GM21529 (cell line): ENCODE results near the gene SLC34A3.
A peak's percentile ranks its signal among the peaks of the same experiment; 100 is the strongest.

ENCODE experiments used
- ATAC-seq: cut with Tn5 transposase; IDR thresholded peaks from one replicate; pipeline ENCODE4 v1.9.1; 2021; ENCODE audit not compliant: unreplicated experiment

Gene SLC34A3

DNA sequence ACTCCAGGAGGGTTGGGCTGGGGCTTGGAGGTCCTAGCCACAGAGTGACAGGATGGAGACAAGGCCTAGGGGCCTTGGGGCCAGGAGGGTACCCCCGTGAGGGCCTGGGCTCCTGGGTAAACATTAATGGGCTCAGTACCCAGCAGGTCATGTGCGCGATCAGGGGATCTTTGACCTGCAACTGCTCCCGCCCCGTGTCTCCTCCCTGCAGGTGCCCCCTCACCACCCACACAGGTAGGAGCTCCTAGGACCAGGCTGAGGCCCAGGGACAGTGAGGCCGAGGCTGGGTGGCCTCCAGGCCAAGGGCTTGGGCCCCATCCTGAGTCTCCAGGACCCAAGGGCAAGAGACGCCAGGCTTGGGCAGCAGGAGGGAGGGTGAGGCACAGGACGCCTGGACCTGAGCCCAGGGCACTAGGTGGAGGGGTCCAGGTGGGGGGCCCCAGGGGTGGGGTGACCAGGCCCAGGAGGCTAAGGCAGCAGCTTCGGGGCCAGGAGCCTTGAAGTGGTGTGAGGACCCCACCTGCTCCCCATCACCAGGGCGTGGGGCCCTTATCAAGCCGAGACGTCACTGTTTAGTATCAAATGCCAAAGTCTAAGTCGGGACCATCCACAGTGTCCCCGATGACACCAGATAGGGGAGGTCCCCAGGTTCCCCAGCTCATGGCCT lies at the start of gene SLC34A3:
Gene SLC34A3, plus strand, starts transcription at position 197 of the 667 bp plus-strand sequence. CDS start 802 bp downstream, outside the sequence.
- ATAC-seq = no peak

DNA sequence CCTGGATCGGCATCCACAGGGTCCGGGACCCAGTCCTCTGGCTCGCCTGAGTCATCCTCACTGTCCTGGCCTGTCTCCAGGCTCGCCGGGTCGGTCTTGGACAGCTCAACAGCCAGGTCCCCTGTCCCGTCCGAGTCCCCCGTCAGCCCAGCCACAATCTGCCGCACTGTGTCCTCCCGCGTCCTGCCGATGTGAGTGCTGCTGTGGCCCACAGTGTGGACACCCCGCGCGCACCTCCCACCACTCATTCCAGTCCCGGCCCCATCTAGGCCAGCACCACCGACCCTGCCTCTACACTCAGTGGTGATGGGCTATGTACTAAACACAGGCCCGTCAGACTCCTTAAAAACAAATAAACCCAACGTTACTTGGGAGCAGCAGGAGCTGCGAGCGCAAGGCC lies 49.0 kb upstream of the SLC34A3 start:
- no peak for ATAC-seq

DNA sequence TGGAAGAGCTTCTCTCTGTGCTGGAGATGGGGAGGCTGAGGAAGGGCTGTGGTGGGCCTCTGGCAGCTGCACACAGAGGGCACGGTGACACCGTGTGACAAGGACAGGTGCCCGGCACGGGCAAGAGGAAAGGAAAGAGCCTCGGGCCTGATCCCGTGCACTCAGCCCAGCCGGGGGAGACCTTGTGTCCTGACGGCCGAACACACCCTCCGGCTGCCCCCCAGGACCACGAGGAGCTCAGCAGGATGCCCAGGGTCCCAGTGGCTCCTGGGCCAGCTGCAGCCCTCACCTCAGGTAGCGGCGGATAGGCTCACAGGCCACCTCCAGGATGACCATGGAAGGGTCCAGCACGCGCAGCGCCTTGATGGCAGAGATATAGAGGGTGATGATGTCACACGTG lies 47.9 kb upstream of the SLC34A3 start:
- no peak for ATAC-seq

DNA sequence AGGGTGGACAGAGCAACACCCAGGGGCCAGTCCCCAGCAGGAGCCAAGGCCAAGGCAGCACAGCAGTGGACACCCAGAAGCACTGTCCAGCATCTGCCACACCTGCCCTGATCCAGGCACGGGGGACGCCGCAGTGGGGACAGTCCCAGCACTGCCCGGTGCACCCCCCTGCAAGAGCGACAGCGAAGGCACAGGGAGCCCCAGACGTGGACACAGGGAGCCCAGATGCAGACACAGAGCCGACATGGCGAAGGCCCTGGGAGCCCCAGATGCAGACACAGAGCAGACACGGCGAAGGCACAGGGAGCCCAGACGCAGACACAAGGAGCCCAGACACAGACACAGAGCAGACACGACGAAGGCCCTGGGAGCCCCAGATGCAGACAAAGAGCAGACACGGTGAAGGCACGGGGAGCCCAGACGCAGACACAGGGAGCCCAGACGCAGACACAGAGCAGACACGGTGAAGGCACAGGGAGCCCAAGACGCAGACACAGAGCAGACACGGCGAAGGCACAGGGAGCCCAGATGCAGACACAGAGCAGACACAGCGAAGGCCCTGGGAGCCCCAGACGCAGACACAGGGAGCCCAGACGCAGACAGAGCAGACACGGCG lies 46.6 kb upstream of the SLC34A3 start:
- no peak for ATAC-seq

DNA sequence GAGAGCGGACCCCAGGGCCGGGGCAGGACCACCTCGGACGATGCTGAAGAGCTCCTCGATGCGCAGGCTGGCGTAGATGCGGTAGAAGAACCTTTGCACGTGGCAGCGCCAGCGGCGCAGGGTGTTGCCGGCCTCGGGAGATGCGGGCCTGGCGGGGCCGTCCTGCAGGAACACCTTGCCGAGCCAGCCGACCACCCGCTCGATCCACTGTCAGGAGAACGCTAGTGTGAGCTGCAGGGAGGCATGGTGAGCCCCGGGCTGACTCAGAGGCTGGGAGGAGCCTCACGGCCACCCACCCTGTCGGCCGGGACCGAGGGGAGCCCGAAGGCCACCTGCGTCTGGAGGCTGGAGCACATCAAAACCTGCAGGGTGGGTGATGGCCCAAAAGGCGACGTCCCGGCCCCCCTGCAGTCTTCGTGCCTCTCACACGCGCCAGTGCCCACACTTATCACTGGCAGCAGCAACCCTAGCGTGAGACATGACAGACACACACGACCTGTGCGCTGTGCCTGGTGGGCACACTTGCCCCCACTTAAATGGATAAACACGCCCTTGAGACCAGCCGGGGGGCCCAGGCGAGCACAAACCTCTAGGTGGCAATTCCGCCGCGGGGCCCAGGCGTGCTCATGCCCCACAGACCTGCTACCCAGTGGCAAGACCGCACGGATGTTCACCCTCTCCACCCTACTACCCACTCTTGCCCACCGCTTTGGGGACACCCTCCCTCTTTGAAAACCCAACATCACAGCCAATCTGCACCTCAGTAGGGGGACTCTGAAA lies 45.6 kb upstream of the SLC34A3 start:
- ATAC-seq = no peak

DNA sequence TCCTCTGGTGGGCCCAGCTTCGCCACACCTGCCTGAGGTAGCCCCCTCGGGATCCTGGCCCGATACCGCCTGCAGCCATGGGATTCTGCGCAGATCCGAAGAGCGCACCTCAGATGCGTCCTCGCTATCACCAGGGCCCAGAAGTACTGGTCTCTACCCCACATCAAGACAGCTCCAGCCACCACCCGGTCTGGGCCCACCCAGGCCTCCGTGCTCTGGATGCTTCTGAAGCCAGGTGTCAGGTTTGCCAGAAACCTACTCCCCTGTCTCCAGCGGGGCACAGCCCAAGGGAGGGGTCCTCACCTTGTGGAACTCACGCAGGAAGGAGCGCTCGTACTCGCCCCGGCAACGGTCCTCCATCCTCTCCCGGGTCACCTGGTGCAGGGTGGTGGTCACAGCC lies 44.8 kb upstream of the SLC34A3 start:
- no peak for ATAC-seq

DNA sequence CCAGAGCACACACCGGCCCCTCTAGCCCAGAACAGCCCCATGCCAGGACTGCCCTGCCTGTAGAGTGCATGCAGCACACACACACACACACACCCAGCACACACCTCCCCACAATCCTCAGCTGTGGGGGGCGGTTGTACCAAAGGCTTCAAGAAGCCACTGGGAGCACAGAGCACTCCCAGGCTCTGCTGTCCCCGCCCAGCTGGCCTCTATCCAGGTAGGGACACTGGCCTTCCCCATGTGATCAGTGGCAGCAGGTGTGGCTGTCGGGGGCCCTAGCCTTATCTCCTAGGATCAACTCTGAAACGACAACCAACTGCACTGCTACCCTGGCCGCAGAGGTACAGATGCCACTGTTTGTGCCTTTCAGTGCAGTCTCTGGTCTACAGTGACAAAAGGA lies 44.3 kb upstream of the SLC34A3 start:
- ATAC-seq = no peak

DNA sequence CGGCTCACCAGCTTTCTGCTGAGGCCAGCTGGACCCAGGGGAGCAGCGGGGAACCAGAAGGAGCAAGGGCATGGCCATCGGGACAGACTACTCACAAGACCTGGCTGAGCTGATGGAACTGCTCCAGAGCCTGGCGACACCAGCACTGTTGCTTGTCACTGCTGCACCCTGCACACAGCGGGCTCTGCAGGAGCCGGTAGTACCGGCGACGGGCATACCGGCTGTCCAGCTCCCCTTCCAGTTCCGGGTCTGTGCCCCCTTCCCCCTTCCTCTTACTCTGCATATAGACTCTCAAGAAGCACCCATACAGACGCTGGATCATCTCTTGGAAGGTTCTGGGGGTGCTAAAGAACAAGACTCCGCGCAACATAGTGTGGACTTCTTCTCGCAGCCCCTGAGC lies 43.3 kb upstream of the SLC34A3 start:
- ATAC-seq = no peak

DNA sequence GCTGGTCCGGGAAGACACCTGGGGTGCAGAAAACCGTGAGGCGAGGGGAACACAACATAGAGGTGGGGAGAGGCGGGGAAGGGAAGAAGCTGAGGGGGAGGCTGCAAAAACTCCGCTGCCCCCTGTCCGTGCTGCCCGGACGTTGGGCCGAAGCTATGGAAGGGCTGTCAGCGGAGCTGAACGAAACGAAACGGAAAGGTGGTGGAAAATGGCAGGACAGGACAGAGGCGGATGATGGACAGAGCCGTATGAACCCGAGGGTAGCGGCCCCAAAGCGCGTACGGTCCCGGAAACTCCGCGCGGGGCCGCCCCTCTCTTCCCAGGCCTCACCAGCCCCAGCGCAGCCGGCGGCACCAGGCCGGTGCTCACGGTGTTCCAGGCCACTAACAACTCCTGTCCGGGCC lies 42.6 kb upstream of the SLC34A3 start:
- no peak for ATAC-seq

DNA sequence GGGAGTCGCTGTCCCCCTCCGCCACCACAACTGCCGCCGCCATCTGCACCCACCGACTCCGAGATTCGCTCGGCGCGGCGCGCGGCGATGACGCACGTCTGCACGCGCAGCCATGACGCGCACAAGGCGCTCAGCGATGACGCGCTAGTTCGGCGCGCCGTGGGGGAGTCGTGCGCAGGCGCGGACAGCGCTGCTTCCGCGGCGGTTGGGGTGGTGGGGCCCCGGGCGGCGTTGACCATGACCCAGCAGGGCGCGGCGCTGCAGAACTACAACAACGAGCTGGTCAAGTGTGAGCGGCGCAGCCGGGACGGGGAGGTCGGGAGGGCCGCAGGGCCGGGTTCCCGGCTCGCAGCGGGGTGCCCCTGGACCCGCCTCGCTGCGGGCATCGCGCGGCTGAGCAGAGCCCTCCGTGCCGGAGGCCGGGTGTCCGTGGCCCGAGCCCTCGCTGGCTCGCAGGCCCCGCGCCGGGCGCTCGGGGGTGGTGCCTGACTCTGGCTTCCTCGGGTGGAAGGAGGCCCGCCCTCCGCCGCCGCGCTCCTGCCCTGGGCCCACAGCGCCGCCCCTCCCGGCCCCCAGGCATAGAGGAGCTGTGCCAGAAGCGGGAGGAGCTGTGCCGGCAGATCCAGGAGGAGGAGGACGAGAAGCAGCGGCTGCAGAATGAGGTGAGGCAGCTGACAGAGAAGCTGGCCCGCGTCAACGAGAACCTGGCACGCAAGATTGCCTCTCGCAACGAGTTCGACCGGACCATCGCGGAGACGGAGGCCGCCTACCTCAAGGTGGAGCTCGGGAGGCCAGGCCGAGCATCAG lies 42.0 kb upstream of the SLC34A3 start, which contains the start of the genes ANAPC2 and SSNA1:
Gene ANAPC2, minus strand, starts transcription at position 71 of the 807 bp plus-strand sequence. Its CDS starts 28 bp downstream, at position 43.
Gene SSNA1, plus strand, starts transcription at position 187 of the 807 bp plus-strand sequence. Its CDS starts 51 bp downstream, at position 238.
- peak; percentile 68 for ATAC-seq

DNA sequence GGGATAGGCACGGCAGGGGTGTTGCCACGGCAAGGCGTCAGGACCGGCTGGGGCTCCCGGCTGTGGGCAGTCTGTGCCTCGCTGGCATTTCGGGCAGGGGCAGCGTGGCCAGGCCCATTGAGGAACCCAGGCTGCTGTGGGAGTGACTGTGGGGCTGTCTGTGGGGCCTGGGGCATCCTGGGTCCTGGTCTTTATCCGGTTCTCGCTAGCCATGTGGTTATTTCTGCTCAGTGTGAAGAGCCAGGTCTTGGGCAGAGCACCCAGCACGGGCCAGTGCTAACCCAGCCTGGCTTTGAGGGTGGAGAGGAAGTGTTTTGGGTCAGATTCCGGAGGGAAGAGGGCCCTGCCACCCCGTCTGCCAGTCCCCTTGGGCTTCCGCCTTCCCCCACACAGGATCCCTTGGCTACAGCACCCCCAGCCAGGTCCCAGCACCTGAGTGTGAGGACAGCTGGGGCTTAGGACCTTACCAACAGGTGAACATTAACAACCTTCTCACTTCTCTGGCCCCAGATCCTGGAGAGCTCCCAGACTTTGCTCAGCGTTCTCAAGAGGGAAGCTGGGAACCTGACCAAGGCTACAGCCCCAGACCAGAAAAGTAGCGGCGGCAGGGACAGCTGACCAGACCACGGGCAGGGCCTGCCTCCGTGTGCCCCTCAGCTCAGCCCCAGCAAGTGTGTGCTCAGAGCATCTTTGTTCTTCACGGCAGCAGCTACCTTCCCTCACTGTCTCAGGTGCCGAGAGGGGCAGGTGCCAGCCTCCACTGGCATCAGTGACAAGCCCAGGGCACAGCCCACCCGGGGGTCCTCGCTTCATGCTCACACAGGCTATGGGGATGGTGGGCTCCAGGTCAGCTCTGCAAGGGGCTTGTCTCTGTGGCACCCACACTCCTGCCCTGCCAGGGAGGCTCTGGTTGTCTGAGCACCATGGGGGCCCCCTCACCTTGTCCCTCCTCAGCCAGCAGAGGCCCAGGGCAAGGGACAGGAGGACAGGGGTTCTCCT lies 41.1 kb upstream of the SLC34A3 start:
- ATAC-seq = no peak

DNA sequence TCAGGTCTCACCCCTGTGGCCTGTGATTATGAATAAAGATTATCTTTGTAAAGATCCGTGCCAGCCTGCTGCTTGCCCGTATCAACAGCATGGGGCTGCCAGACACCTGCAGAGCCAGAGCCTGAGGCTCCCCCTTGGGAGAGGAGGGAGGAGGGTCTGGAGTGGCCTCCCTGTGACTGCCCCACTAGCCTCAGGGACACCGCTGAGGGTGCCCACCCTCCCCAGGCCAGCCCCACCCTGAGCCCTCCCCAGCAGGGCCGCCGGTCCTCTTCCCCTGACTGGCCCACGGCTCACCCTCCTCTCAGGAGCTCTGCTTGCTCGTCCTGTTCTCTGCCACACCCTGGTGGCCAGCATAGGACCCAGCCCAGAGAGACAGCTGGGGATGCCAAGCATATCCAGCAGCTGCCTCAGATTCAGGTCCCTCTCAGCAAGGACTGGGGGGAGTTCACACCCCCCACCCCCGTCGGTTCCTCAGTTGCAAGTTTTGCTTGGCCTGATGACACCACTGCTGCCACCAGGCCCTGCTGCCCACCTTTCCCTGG lies 40.3 kb upstream of the SLC34A3 start:
- no peak for ATAC-seq

DNA sequence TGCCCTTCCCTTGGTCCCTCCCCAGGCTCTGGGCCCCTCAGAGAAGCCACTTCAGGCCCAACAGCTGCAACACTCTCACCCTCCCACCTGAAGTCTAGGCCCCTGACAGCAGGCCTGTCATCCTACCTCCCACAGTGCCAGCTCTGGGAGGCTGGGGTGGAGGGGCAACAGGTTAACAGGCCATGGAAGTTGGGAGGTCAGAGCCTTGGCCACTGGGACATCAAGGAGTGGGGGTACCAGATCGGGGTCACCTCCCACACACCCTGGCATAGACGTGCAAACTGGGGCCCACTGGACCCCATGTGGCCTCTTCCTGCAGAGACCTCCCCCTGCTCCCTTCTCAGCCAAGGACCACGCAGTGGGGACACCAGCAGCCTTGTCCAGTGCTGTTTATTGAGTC lies 39.5 kb upstream of the SLC34A3 start:
- ATAC-seq = no peak

DNA sequence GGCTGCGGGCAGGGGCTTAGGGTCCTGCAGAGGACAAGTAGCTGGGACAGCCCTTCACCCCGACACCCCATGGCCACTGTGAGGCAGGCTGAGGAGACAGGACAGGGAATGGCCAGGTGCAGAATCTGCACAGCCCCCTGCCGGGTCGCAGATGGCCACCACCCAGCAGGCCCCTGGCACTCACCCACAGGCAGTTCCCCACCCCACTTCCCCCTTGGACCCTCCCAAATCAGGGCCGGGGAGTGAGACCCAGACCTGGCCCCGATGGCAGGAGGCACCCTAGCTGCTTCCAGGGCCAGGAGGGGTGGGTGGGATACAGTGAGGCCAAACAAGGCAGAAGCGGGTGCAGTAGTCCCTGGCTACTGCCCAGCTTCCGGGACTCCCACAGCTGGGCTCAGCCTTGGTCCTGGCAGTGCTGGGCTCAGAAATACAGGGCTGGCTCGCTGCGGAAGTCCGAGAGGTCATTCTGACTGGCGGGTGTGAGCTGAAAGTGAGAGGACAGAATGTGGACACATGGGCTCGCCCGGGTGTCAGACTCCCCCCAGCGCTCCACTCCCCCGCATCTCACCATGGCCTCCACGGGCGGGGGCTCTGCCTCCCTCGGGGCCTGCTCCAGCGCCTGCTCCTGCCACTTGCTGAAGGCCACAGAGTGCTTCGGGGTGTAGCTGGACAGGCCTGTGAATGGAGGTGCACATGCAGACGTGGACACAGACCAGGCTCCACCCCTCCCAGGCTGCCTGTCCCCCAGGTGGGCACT lies 38.8 kb upstream of the SLC34A3 start:
- no peak for ATAC-seq

DNA sequence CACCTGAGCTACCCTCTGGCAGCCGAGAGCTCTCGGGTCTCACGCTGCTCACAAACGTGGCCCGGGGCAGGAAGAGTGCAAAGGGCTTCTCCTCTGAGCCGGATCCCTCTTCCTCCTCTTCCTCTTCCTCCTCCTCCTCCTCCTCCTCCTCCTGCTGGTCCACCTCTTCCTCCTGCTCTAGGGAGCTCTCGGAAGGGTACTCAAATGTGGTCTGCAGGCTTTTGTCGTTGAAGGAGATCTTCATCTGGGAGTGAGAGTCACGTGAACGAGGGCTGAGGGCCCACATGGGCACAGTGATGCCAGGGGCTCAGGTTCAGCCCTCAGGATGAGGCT lies 38.3 kb upstream of the SLC34A3 start:
- ATAC-seq = no peak

DNA sequence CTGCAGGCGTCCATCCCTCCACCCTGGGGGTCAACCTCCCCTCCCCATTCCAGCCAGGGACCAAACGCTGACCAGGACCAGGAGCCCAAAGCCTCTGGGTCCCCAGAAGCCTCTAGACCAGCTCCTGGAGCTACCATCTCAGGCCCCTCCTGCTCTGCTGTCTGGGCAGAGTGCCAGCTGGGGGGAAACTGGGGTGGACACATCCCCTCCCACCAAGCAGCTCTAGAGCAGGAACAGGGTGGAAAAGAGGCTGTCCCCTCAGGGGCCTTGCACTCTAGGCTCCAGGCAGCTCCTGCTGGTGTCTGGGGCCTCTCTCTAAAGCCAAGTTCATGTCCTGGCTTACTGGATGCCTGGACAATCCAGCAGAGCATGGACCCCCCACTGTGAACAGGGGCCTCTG lies 37.8 kb upstream of the SLC34A3 start:
- ATAC-seq = no peak

DNA sequence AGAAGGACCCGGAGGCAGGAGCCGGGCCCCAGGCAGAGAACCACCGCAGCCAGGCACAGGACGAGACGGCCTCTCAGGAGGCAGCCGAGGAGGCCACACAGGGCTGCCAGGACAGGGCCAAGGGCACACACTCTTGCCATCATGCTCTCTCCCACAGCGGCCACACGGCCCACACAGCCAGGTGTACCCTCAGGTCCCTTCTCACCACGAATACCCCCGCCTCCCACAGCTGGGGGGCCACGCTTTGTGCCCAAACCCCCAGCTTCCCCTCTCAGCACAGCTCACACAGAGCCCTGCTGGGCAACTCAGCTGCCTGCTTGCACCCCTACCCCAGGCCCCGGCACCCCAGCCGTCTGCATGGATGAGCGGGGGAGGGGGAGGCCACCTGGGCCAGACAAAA lies 36.9 kb upstream of the SLC34A3 start:
- no peak for ATAC-seq

DNA sequence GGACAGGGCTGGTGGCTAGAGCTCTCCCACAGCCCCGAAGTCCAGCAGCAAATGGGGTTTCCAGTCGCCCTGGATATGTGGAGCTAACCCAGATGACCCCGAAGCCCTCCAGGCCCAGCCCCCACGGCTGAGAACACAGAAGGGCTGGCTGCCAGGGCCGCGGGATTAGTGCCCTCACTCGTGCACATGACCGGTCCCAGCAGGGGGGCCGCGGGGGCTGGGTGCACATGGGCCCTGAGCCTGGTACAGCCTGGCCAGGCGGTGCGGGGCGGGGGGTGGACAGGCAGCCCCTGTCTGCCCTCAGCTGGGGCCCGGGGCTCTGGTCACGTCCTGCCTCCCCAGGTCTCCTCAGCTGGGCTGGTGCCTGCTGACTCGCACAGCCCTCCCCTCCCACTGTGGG lies 36.3 kb upstream of the SLC34A3 start:
- no peak for ATAC-seq

DNA sequence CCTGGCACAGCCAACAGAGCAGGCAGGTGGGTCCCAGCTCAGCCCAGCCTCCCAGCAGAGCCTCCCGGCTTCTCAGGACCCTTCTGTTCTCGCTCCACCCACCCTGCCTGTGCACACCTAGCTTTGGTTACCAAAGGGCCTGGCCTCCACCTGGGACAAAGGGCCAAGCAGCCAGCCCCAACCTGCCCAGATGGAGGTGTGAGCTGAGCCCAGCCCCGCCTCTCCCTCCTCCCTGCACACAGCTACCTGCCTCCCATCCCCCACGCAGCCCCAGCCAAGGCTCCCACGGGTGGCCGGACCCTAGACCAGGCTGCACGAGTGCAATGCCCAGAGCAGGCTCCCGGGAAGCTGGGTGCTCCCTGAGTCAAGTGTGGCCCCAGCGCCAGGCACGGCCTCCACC lies 35.8 kb upstream of the SLC34A3 start:
- no peak for ATAC-seq
